HepG2 (cell line): ENCODE measurements around the gene PCA3. TPM values are rescaled to one million over a fixed set of nuclear protein-coding genes. Genes with fewer than 3 reads are reported as not detected.

Source experiments
- ATAC-seq: fragments of 200-7000 bp; cut with Tn5 transposase; 3 replicates; pipeline ENCODE4 v1.9.1; 2020; ENCODE audit warnings: mild to moderate bottlenecking, moderate library complexity
- BruUV-seq: library from RNA; stranded (reverse); fragments of 400-500 nt; replicated peaks from 2 replicates; lab custom pipeline; 2021; lab: Mats Ljungman, UMichigan
- CTCF ChIA-PET: fragments of 300-600 bp; formaldehyde crosslinking; extraction: SDS; loops from one replicate; lab custom pipeline; 2021; ENCODE audit warnings: low total read pairs, inconsistent platforms, low intra/inter-chr PET ratio; lab: Yijun Ruan, JAX
- POLR2A ChIA-PET: fragments of 350-600 bp; sonication (Branson Sonifier 250); formaldehyde crosslinking; loops from one replicate; lab custom pipeline; 2020; ENCODE audit warnings: antibody characterized with exemption, inconsistent platforms; lab: Yijun Ruan, JAX
- DNase-seq: peaks from one replicate; pipeline ENCODE4 v3.0.0-alpha.2; 2015; ENCODE audit warnings: low spot score
- FAIRE-seq: peaks from 3 replicates; lab custom pipeline; 2011; peaks lifted over from hg19 to GRCh38; lab: Jason Lieb, UNC
- H2AFZ ChIP-seq: one replicate; pipeline ENCODE4 v1.6.1; 2011; ENCODE audit warnings: low read length, inconsistent platforms
- H3K27ac ChIP-seq: fragments of 300-600 bp; 3 replicates; pipeline ENCODE4 v1.8.0; 2011; ENCODE audit warnings: mixed run types, mild to moderate bottlenecking, mixed read lengths, low read length, inconsistent platforms; ENCODE audit not compliant: insufficient read depth; ENCODE audit errors: extremely low read length
- H3K27me3 ChIP-seq, 2 experiments: fragments of 200-600 bp in 1 of 2; 2 replicates in 1 of 2; 3 replicates in 1 of 2; pipeline versions ENCODE4 v1.6.0 to v1.8.0; 2011; ENCODE audit warnings: low read length in 2 of 2, mild to moderate bottlenecking in 2 of 2, moderate library complexity in 2 of 2, inconsistent platforms in 1 of 2; ENCODE audit not compliant: insufficient read depth in 2 of 2, control insufficient read depth in 1 of 2
- H3K36me3 ChIP-seq, 2 experiments: fragments of 200-600 bp in 1 of 2; replicated peaks in 1 of 2; 2 replicates in 1 of 2; 3 replicates in 1 of 2; pipeline versions ENCODE4 v1.5.1 to v1.8.0; 2011; ENCODE audit warnings: low read length in 2 of 2, inconsistent platforms in 1 of 2; ENCODE audit not compliant: insufficient read depth in 2 of 2, control insufficient read depth in 1 of 2
- H3K4me1 ChIP-seq: 2 replicates; pipeline ENCODE4 v1.5.1; 2012; ENCODE audit warnings: low read length, inconsistent platforms; ENCODE audit not compliant: insufficient read depth
- H3K4me2 ChIP-seq: 2 replicates; pipeline ENCODE4 v1.6.0; 2011; ENCODE audit warnings: low read depth, low read length, inconsistent platforms
- H3K4me3 ChIP-seq, 3 experiments: fragments of 200-600 bp in 1 of 3; sonication (generic), shearing (Covaris generic) in 1 of 3; replicated peaks in 1 of 3; 2 replicates each; pipeline ENCODE4 v1.5.1; 2011 to 2016; ENCODE audit warnings: low read length in 3 of 3, inconsistent platforms in 2 of 3, low read depth in 2 of 3, mild to moderate bottlenecking in 2 of 3, control low read depth in 1 of 3, mixed read lengths in 1 of 3; ENCODE audit not compliant: insufficient read depth in 1 of 3
- H3K79me2 ChIP-seq: one replicate; pipeline ENCODE4 v1.6.1; 2011; ENCODE audit warnings: low read length, inconsistent platforms; ENCODE audit not compliant: insufficient read depth
- H3K9ac ChIP-seq: 2 replicates; pipeline ENCODE4 v1.6.0; 2011; ENCODE audit warnings: mild to moderate bottlenecking, low read depth, low read length, inconsistent platforms; ENCODE audit not compliant: insufficient read depth
- H3K9me3 ChIP-seq: 2 replicates; pipeline ENCODE4 v1.5.1; 2012; ENCODE audit warnings: mild to moderate bottlenecking, low read length
- H4K20me1 ChIP-seq: 2 replicates; pipeline ENCODE4 v1.6.0; 2011; ENCODE audit warnings: inconsistent platforms, mild to moderate bottlenecking, low read length, moderate library complexity; ENCODE audit not compliant: insufficient read depth
- BHLHE40 ChIP-seq: IDR thresholded peaks from 2 replicates; pipeline ENCODE4 v1.6.1; 2011; ENCODE audit warnings: low read length, improper control_type of control experiment
- FOXA1 ChIP-seq, 2 experiments: fragments of 450-650 bp in 1 of 2; sonication (generic) in 1 of 2; formaldehyde crosslinking in 1 of 2; IDR thresholded peaks; 2 replicates each; pipeline versions ENCODE4 v1.4.0 to v1.6.1; 2016 to 2020; ENCODE audit warnings: missing genetic modification reagents in 1 of 2
- HNF1A ChIP-seq, 2 experiments: sonication (generic) in 1 of 2; formaldehyde crosslinking in 1 of 2; IDR thresholded peaks; 2 replicates each; pipeline versions ENCODE4 v1.4.0 to v1.6.1; 2016 to 2020; ENCODE audit warnings: borderline replicate concordance in 1 of 2, low read depth in 1 of 2, mild to moderate bottlenecking in 1 of 2, missing genetic modification reagents in 1 of 2
- IKZF1 ChIP-seq: fragments of 450-650 bp; IDR thresholded peaks from 2 replicates; pipeline ENCODE4 v1.7.1; 2016
- KLF16 ChIP-seq, 2 experiments: sonication (generic) in 1 of 2; formaldehyde crosslinking in 1 of 2; IDR thresholded peaks; 2 replicates each; pipeline versions ENCODE4 v1.6.1 to v1.8.0; 2016 to 2023; ENCODE audit warnings: missing genetic modification reagents in 2 of 2, missing compliant biosample characterization in 1 of 2
- KMT2A ChIP-seq: sonication (generic); formaldehyde crosslinking; IDR thresholded peaks from 2 replicates; pipeline ENCODE4 v1.4.0; 2020; ENCODE audit warnings: missing genetic modification reagents
- MEF2D ChIP-seq: sonication (generic); formaldehyde crosslinking; IDR thresholded peaks from 2 replicates; pipeline ENCODE4 v1.5.1; 2020; ENCODE audit warnings: mild to moderate bottlenecking, missing genetic modification reagents
- NFE2L2 ChIP-seq: fragments of 150-350 bp; IDR thresholded peaks from 2 replicates; pipeline ENCODE4 v1.6.1; 2014; ENCODE audit warnings: low read length
- NFYB ChIP-seq: sonication (generic); formaldehyde crosslinking; IDR thresholded peaks from 2 replicates; pipeline ENCODE4 v1.4.0; 2020; ENCODE audit warnings: missing genetic modification reagents
- RBAK ChIP-seq: sonication (generic); formaldehyde crosslinking; IDR thresholded peaks from 2 replicates; pipeline ENCODE4 v1.5.1; 2020; ENCODE audit warnings: mild to moderate bottlenecking, missing genetic modification reagents
- ZFP82 ChIP-seq: sonication (generic); formaldehyde crosslinking; IDR thresholded peaks from 2 replicates; pipeline ENCODE4 v1.5.1; 2020; ENCODE audit warnings: mild to moderate bottlenecking, missing genetic modification reagents, borderline replicate concordance
- ZFP90 ChIP-seq: sonication (generic); formaldehyde crosslinking; IDR thresholded peaks from 2 replicates; pipeline ENCODE4 v1.8.0; 2022; ENCODE audit warnings: missing genetic modification reagents, mild to moderate bottlenecking, inconsistent platforms, borderline replicate concordance
- ZNF224 ChIP-seq: sonication (generic); formaldehyde crosslinking; IDR thresholded peaks from 2 replicates; pipeline ENCODE4 v1.5.0; 2020; ENCODE audit warnings: mild to moderate bottlenecking, missing genetic modification reagents
- ZNF572 ChIP-seq: sonication (generic); formaldehyde crosslinking; IDR thresholded peaks from 2 replicates; pipeline ENCODE4 v1.5.1; 2020; ENCODE audit warnings: mild to moderate bottlenecking, missing genetic modification reagents
- ZNF652 ChIP-seq: IDR thresholded peaks from 2 replicates; pipeline ENCODE4 v1.6.1; 2016; ENCODE audit warnings: low read depth, borderline replicate concordance
- ZNF703 ChIP-seq: sonication (generic); formaldehyde crosslinking; IDR thresholded peaks from 2 replicates; pipeline ENCODE4 v1.5.1; 2020; ENCODE audit warnings: missing genetic modification reagents, mild to moderate bottlenecking, moderate library complexity, borderline replicate concordance
- ZSCAN31 ChIP-seq: sonication (generic); formaldehyde crosslinking; IDR thresholded peaks from 2 replicates; pipeline ENCODE4 v1.5.0; 2020; ENCODE audit warnings: low read depth, mild to moderate bottlenecking, missing genetic modification reagents
- WGBS: methylation state at CpG from one replicate; pipeline ENCODE4 v1.1.6; 2017; ENCODE audit warnings: low lambda C conversion rate; 5-methylcytosine and 5-hydroxymethylcytosine counted together
- in situ Hi-C: cut with HindIII; loops from 2 replicates; pipeline ENCODE4 v1.10.0; 2017; ENCODE audit warnings: low pct_unique_long_range_greater_than_20kb; ENCODE audit not compliant: extremely low pct_ligation_motif_present
- intact Hi-C: fragments of 100-400 bp; cut with micrococcal nuclease; formaldehyde crosslinking; loops from one replicate; pipeline ENCODE4 v1.10.0; 2022; ENCODE audit not compliant: unreplicated experiment
- polyA plus RNA-seq, 8 experiments: library from polyadenylated mRNA; depleted of rRNA in 3 of 8; stranded (reverse) in 7 of 8; unstranded in 1 of 8; fragments of >200 nt; fragmentation: Illumina TruSeq in 4 of 8; extraction: Trizol in 4 of 8; gene quantifications; 2 replicates each; pipeline versions ENCODE4 v1.2.1 to v1.2.3, GENCODE V29; 2011 to 2016; ENCODE audit warnings: low read depth in 4 of 8, missing spikeins in 1 of 8, mixed read lengths in 1 of 8; ENCODE audit not compliant: insufficient read depth in 1 of 8
- total RNA-seq, 5 experiments: library from RNA; depleted of rRNA; stranded (reverse); fragments of >200 nt; fragmentation: Illumina TruSeq; extraction: Trizol; gene quantifications; 2 replicates each; pipeline ENCODE4 v1.2.3, GENCODE V29; 2016; ENCODE audit warnings: low read depth in 1 of 5
- TF ChIP-seq, protein P1 (sequence below): IDR thresholded peaks from 2 replicates; pipeline ENCODE4 v1.6.1; 2016; ENCODE audit warnings: missing compliant biosample characterization, missing genetic modification reagents, borderline replicate concordance

PCA3 gene
- total and polyA plus RNA-seq, 2 of the 13 experiments (the other 11 are each of a cell fraction or from before 2014, with no cell fraction given): not detected

DNA sequence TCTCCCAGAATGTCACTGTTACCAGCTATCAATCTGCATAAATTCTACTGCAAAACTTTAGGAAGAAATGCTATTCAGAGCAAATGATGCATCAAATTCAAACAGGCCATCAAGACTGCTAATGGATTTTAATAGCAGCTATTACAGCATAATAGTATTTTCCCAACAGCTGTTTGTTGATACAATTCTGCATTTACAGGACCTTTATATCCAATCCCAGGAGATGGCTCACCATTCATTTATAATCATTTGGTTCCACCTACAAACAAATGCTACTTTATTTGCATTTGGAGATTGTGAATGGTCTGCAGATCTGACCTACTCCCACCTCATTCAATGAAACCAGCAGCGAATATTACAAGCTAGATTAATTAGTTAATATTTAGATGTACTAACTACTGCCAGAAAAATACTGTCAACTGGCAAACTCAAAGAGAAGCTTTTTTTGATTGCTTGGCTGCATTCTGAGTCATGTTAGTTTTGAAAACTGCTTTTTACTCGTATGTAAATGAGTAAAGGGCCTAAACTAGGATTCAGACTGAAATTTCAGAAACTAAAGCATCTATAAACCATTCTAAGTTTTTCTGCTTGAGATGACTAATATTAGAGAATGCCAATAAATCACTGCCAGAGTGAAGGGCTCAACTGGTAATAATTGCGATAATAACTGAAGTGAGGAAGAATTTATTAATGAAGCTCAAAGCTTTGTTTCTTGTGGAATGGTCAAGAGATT, 7.1 kb upstream of the PCA3 start:
- Histone ChIP-seq H3K4me3 (no peak overlapping the region), H3K4me2 (no peak overlapping the region), H2AFZ (no peak overlapping the region), H3K9ac (no peak overlapping the region), H3K27ac (no peak overlapping the region), H3K36me3 (no peaks in the 10 kb centered on the region), H3K9me3 (no peaks in the 10 kb centered on the region), H3K4me1 (no peaks in the 10 kb centered on the region), H4K20me1 (no peaks in the 10 kb centered on the region), H3K79me2 (no peaks in the 10 kb centered on the region), H3K27me3 (no peaks in the 10 kb centered on the region)
- TF ChIP-seq ZSCAN31 (CRISPR knock-in tag) (no peak), ZNF224 (CRISPR knock-in tag) (no peak), ZFP82 (CRISPR knock-in tag) (no peak), ZFP90 (CRISPR knock-in tag) (no peak), BHLHE40 (no peak), NFE2L2 (no peak), KLF16 (CRISPR knock-in tag; IDR thresholded peaks at IDR 0.05) (no peak), KMT2A (CRISPR knock-in tag) (no peak), FOXA1 (IDR thresholded peaks at IDR 0.05) (no peak), FOXA1 (CRISPR knock-in tag; IDR thresholded peaks at IDR 0.05) (no peak), HNF1A (IDR thresholded peaks at IDR 0.05; ENCODE audit: low read depth) (no peak), HNF1A (CRISPR knock-in tag; IDR thresholded peaks at IDR 0.05; ENCODE audit: borderline replicate concordance) (no peak), RBAK (no peak), NFYB (CRISPR knock-in tag) (no peak), MEF2D (CRISPR knock-in tag) (no peak), IKZF1 (no peak), ZNF572 (no peak), ZNF652 (CRISPR knock-in tag) (no peak), ZNF703 (CRISPR knock-in tag) (no peak)
- TF ChIP-seq, protein P1, sequence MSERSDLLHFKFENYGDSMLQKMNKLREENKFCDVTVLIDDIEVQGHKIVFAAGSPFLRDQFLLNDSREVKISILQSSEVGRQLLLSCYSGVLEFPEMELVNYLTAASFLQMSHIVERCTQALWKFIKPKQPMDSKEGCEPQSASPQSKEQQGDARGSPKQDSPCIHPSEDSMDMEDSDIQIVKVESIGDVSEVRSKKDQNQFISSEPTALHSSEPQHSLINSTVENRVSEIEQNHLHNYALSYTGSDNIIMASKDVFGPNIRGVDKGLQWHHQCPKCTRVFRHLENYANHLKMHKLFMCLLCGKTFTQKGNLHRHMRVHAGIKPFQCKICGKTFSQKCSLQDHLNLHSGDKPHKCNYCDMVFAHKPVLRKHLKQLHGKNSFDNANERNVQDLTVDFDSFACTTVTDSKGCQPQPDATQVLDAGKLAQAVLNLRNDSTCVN: no peak
- FAIRE-seq (no peak), ATAC-seq (no peak), DNase-seq (no peak)
- ChIA-PET CTCF (no interaction called here), POLR2A (no interaction called here)
- intact Hi-C loops (loop anchor here (1.0 kb wide), 1 partner anchor 239 kb away; no protein-coding TSS in a partner anchor), in situ Hi-C loops (no loop called here)
- no TSS peak for BruUV-seq
- 20% methylated on average over 3 of the region's 3 CpGs for WGBS
